SK-N-SH (cell line): ENCODE data around the gene QSOX1. TPM values are rescaled to one million over a fixed set of nuclear protein-coding genes. Genes with fewer than 3 reads are reported as not detected.

Source experiments
- CTCF ChIA-PET: fragments of 300-600, 350-600 bp; formaldehyde crosslinking; extraction: SDS; loops from one replicate; lab custom pipeline; 2021; lab: Yijun Ruan, JAX
- POLR2A ChIA-PET: fragments of 350-600 bp; sonication (Branson Sonifier 250); formaldehyde crosslinking; extraction: SDS; loops from one replicate; lab custom pipeline; 2020; ENCODE audit warnings: antibody characterized with exemption, inconsistent platforms; lab: Yijun Ruan, JAX
- DNase-seq: peaks from one replicate; pipeline ENCODE4 v3.0.0; 2012
- H2AFZ ChIP-seq: fragments of 200-600 bp; sonication (generic); 2 replicates; pipeline ENCODE4 v1.8.1; 2016; ENCODE audit warnings: antibody characterized with exemption, mild to moderate bottlenecking, low read depth
- H3F3A ChIP-seq: fragments of 200-600 bp; sonication (generic); replicated peaks from 2 replicates; pipeline ENCODE3; 2016; ENCODE audit warnings: antibody characterized with exemption, mild to moderate bottlenecking; ENCODE audit not compliant: insufficient read depth
- H3K27ac ChIP-seq, 2 experiments: fragments of 200-500 bp in 1 of 2; fragments of 200-600 bp in 1 of 2; sonication (Bioruptor generic) in 1 of 2; sonication (generic), shearing (Covaris generic) in 1 of 2; 2 replicates each; pipeline versions ENCODE4 v1.5.1 to v1.6.1; 2014 to 2016; ENCODE audit warnings: low read depth in 2 of 2, inconsistent platforms in 1 of 2, low read length in 1 of 2, mild to moderate bottlenecking in 1 of 2, mixed read lengths in 1 of 2
- H3K27me3 ChIP-seq: fragments of 200-600 bp; sonication (generic), shearing (Covaris generic); 2 replicates; pipeline ENCODE4 v1.6.1; 2016; ENCODE audit warnings: mixed run types; ENCODE audit not compliant: insufficient read depth
- H3K36me3 ChIP-seq, 2 experiments: fragments of 200-500 bp in 1 of 2; fragments of 200-600 bp in 1 of 2; sonication (Bioruptor generic) in 1 of 2; sonication (generic) in 1 of 2; replicated peaks in 1 of 2; 2 replicates each; pipeline versions ENCODE3 to v1.5.1; 2014 to 2016; ENCODE audit warnings: low read length in 1 of 2, mild to moderate bottlenecking in 1 of 2; ENCODE audit not compliant: insufficient read depth in 2 of 2, control insufficient read depth in 1 of 2
- H3K4me1 ChIP-seq, 2 experiments: fragments of 200-500 bp in 1 of 2; fragments of 200-600 bp in 1 of 2; sonication (Bioruptor generic) in 1 of 2; sonication (generic), shearing (Covaris generic) in 1 of 2; 2 replicates each; pipeline versions ENCODE4 v1.5.1 to v1.6.1; 2014 to 2016; ENCODE audit warnings: low read depth in 1 of 2, low read length in 1 of 2, mixed run types in 1 of 2; ENCODE audit not compliant: insufficient read depth in 2 of 2, control insufficient read depth in 1 of 2
- H3K4me2 ChIP-seq: fragments of 200-600 bp; sonication (generic), shearing (Covaris generic); 2 replicates; pipeline ENCODE4 v1.6.1; 2017; ENCODE audit warnings: mixed run types
- H3K4me3 ChIP-seq, 2 experiments: fragments of 200-500 bp in 1 of 2; fragments of 200-600 bp in 1 of 2; sonication (Bioruptor generic) in 1 of 2; sonication (generic), shearing (Covaris generic) in 1 of 2; 2 replicates each; pipeline versions ENCODE4 v1.5.1 to v1.8.1; 2014 to 2016; ENCODE audit warnings: low read depth in 2 of 2, inconsistent platforms in 1 of 2, low read length in 1 of 2, mild to moderate bottlenecking in 1 of 2, mixed read lengths in 1 of 2, moderate library complexity in 1 of 2
- H3K79me2 ChIP-seq: fragments of 200-600 bp; sonication (generic); 2 replicates; pipeline ENCODE4 v1.8.1; 2017; ENCODE audit warnings: mild to moderate bottlenecking; ENCODE audit not compliant: insufficient read depth
- H3K9ac ChIP-seq: fragments of 200-600 bp; sonication (generic); 2 replicates; pipeline ENCODE4 v1.6.1; 2017; ENCODE audit warnings: mixed run types
- H3K9me2 ChIP-seq: fragments of 200-600 bp; sonication (generic); 2 replicates; pipeline ENCODE4 v1.6.1; 2017; ENCODE audit warnings: mixed run types
- H3K9me3 ChIP-seq: fragments of 200-600 bp; sonication (generic); 2 replicates; pipeline ENCODE4 v1.6.1; 2017; ENCODE audit warnings: mixed run types, mild to moderate bottlenecking, moderate library complexity
- H4K20me1 ChIP-seq: fragments of 200-600 bp; sonication (generic); 2 replicates; pipeline ENCODE4 v1.6.1; 2017; ENCODE audit warnings: mild to moderate bottlenecking, mixed run types; ENCODE audit not compliant: insufficient read depth
- ELF1 ChIP-seq: IDR thresholded peaks from 2 replicates; pipeline ENCODE4 v1.4.0; 2012
- EP300 ChIP-seq, 2 experiments: IDR thresholded peaks; 2 replicates each; pipeline versions ENCODE4 v1.4.0 to v1.6.1; 2012; ENCODE audit warnings: borderline replicate concordance in 1 of 2, low read depth in 1 of 2, low read length in 1 of 2
- FOSL2 ChIP-seq: IDR thresholded peaks from 2 replicates; pipeline ENCODE4 v1.4.0; 2012; ENCODE audit warnings: low read depth, mild to moderate bottlenecking, moderate library complexity, borderline replicate concordance
- IRF3 ChIP-seq: fragments of 150-350 bp; IDR thresholded peaks from 2 replicates; pipeline ENCODE4 v1.6.1; 2016; ENCODE audit warnings: mild to moderate bottlenecking, low read depth, low read length
- JUND ChIP-seq: IDR thresholded peaks from 2 replicates; pipeline ENCODE4 v1.4.0; 2012
- NFIC ChIP-seq: IDR thresholded peaks from 2 replicates; pipeline ENCODE4 v1.4.0; 2012; ENCODE audit warnings: borderline replicate concordance
- RFX5 ChIP-seq: IDR thresholded peaks from 2 replicates; pipeline ENCODE4 v1.6.1; 2012; ENCODE audit warnings: mild to moderate bottlenecking, improper control_type of control experiment, low read length
- RXRA ChIP-seq: IDR thresholded peaks from 2 replicates; pipeline ENCODE4 v1.4.0; 2012; ENCODE audit warnings: low read depth, mild to moderate bottlenecking, borderline replicate concordance
- SIN3A ChIP-seq: IDR thresholded peaks from 2 replicates; pipeline ENCODE4 v1.6.1; 2012; ENCODE audit warnings: low read depth, mild to moderate bottlenecking, low read length, moderate library complexity, borderline replicate concordance
- SMC3 ChIP-seq: IDR thresholded peaks from 2 replicates; pipeline ENCODE4 v1.6.1; 2012; ENCODE audit warnings: low read depth, low read length, improper control_type of control experiment
- TAF1 ChIP-seq: IDR thresholded peaks from 2 replicates; pipeline ENCODE4 v1.6.1; 2012; ENCODE audit warnings: low read depth, mild to moderate bottlenecking, low read length, moderate library complexity, borderline replicate concordance
- TCF12 ChIP-seq: IDR thresholded peaks from 2 replicates; pipeline ENCODE4 v1.4.0; 2012
- YY1 ChIP-seq: IDR thresholded peaks from 2 replicates; pipeline ENCODE4 v1.4.0; 2012; ENCODE audit warnings: low read depth, mild to moderate bottlenecking
- WGBS: methylation state at CpG from one replicate; pipeline ENCODE4 v1.1.6; 2017; ENCODE audit warnings: low lambda C conversion rate; 5-methylcytosine and 5-hydroxymethylcytosine counted together
- polyA plus RNA-seq, 3 experiments: library from polyadenylated mRNA; depleted of rRNA; stranded (reverse); fragments of >200 nt; gene quantifications; 2 replicates each; pipeline ENCODE4 v1.2.3, GENCODE V29; 2012
- TF ChIP-seq, protein P1 (sequence below): fragments of 200-600 bp; sonication (generic); IDR thresholded peaks from 2 replicates; pipeline ENCODE4 v1.6.1; 2017; ENCODE audit warnings: antibody characterized with exemption, mild to moderate bottlenecking, moderate library complexity
- TF ChIP-seq, protein P2 (sequence below): IDR thresholded peaks from 2 replicates; pipeline ENCODE4 v1.4.0; 2012; ENCODE audit warnings: low read depth
- TF ChIP-seq, protein P3 (sequence below): fragments of 150-350 bp; IDR thresholded peaks from 2 replicates; pipeline ENCODE4 v1.6.1; 2017; ENCODE audit warnings: antibody characterized with exemption, low read length, low read depth, borderline replicate concordance

The QSOX1 gene
- polyA plus RNA-seq, 1 of the 3 experiments (the other 2 are of a cell fraction): 359 TPM

DNA sequence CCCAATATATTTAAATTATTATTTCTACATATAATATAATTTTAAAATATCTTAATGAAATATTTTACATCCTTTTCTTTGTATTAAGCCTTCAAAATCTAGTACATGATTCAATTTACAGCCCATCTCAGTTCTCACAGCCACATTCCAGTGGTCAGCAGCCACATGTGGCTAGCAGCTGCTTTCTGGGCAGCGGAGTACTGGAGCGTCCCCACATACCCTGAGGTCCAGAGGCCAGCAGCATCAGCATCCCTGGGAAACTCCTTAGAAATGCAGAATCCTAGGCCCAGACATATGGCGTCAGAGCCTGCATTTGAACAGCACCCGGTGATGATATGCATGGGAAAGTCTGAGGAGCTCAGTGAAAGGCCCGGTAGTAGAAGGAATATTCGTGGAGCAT lies 66.8 kb downstream of the QSOX1 start:
- no peak for TF ChIP-seq TCF12
- no peak for TF ChIP-seq NFIC
- no peak for TF ChIP-seq JUND
- 73% methylated on average over 6 of the region's 6 CpGs for WGBS
- no peaks in the 10 kb centered on the region for H3F3A ChIP-seq
- H3K4me2 ChIP-seq: no peak overlapping the region
- H3K9ac ChIP-seq: no peak overlapping the region
- no peaks in the 10 kb centered on the region for H3K4me1 ChIP-seq
- DNase-seq: no peak
- H2AFZ ChIP-seq: no peak overlapping the region
- H3K9me3 ChIP-seq: no peaks in the 10 kb centered on the region
- no peaks in the 10 kb centered on the region for H4K20me1 ChIP-seq
- peaks cover 29% of the 10 kb centered on the region for H3K27me3 ChIP-seq
- H3K27ac ChIP-seq: no peak overlapping the region
- H3K36me3 ChIP-seq: no peaks in the 10 kb centered on the region
- POLR2A ChIA-PET: no interaction called here
- H3K79me2 ChIP-seq: no peaks in the 10 kb centered on the region
- no peaks in the 10 kb centered on the region for H3K9me2 ChIP-seq
- CTCF ChIA-PET: interaction anchor here (1.2 to 3.9 kb wide), 2 partner anchors 33 to 42 kb away, joined by 4 to 16 read pairs; no protein-coding TSS in a partner anchor
- no peak overlapping the region for H3K4me3 ChIP-seq

- no peak overlapping the region for H3K27ac ChIP-seq
- peaks cover 54% of the 10 kb centered on the region for H3K27me3 ChIP-seq
- H3F3A ChIP-seq: peaks cover 8% of the 10 kb centered on the region
- H3K9me3 ChIP-seq: no peaks in the 10 kb centered on the region
- no peak for DNase-seq
- H2AFZ ChIP-seq: no peak overlapping the region
- CTCF ChIA-PET: interaction anchor here (1.3 to 3.9 kb wide), 4 partner anchors 11 to 44 kb away, joined by 4 to 16 read pairs (median 6); no protein-coding TSS in a partner anchor
- POLR2A ChIA-PET: no interaction called here
- no peak overlapping the region for H3K9ac ChIP-seq
- H3K4me1 ChIP-seq: peaks cover 0 to 8% of the 10 kb centered on the region in 2 experiments; a peak in 1 of 4 replicates
- peaks cover 7% of the 10 kb centered on the region for H4K20me1 ChIP-seq
- H3K79me2 ChIP-seq: no peaks in the 10 kb centered on the region
- no peak overlapping the region for H3K4me3 ChIP-seq
- 33% methylated on average over 5 of the region's 5 CpGs for WGBS
- H3K4me2 ChIP-seq: no peak overlapping the region
- no peaks in the 10 kb centered on the region for H3K9me2 ChIP-seq
- TF ChIP-seq EP300 (IDR thresholded peaks at IDR 0.05; ENCODE audit: borderline replicate concordance in 1 of 2, low read depth in 1 of 2, low read length in 1 of 2) (no peak), RFX5 (no peak), ELF1 (no peak), RXRA (no peak), TAF1 (no peak), FOSL2 (no peak), IRF3 (no peak), SMC3 (no peak), SIN3A (no peak), YY1 (no peak)
- TF ChIP-seq, protein P1, sequence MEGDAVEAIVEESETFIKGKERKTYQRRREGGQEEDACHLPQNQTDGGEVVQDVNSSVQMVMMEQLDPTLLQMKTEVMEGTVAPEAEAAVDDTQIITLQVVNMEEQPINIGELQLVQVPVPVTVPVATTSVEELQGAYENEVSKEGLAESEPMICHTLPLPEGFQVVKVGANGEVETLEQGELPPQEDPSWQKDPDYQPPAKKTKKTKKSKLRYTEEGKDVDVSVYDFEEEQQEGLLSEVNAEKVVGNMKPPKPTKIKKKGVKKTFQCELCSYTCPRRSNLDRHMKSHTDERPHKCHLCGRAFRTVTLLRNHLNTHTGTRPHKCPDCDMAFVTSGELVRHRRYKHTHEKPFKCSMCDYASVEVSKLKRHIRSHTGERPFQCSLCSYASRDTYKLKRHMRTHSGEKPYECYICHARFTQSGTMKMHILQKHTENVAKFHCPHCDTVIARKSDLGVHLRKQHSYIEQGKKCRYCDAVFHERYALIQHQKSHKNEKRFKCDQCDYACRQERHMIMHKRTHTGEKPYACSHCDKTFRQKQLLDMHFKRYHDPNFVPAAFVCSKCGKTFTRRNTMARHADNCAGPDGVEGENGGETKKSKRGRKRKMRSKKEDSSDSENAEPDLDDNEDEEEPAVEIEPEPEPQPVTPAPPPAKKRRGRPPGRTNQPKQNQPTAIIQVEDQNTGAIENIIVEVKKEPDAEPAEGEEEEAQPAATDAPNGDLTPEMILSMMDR: no peak
- TF ChIP-seq, protein P2, sequence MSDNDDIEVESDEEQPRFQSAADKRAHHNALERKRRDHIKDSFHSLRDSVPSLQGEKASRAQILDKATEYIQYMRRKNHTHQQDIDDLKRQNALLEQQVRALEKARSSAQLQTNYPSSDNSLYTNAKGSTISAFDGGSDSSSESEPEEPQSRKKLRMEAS: no peak
- TF ChIP-seq, protein P3, sequence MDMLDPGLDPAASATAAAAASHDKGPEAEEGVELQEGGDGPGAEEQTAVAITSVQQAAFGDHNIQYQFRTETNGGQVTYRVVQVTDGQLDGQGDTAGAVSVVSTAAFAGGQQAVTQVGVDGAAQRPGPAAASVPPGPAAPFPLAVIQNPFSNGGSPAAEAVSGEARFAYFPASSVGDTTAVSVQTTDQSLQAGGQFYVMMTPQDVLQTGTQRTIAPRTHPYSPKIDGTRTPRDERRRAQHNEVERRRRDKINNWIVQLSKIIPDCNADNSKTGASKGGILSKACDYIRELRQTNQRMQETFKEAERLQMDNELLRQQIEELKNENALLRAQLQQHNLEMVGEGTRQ: no peak
- no peaks in the 10 kb centered on the region for H3K36me3 ChIP-seq
These were observed 70.2 kb downstream of the QSOX1 start for GRCh38 chr1:180224902-180225301.
